CD14-positive monocyte (primary cell): Measurements from ENCODE around the gene ABCB9. TPM values are rescaled to one million over a fixed set of nuclear protein-coding genes. Genes with fewer than 3 reads are reported as not detected.

Experiments used
- DNase-seq, 3 donors: peaks; one replicate each; pipeline ENCODE4 v3.0.0-alpha.2; 2011 to 2022
- H2AFZ ChIP-seq: 2 replicates; pipeline ENCODE4 v1.6.0; 2012; ENCODE audit warnings: mild to moderate bottlenecking, low read depth, low read length, inconsistent platforms; ENCODE audit not compliant: insufficient read depth, poor library complexity, severe bottlenecking
- H3K27ac ChIP-seq, 2 donors: 1 replicate in 1 of 2; 2 replicates in 1 of 2; pipeline ENCODE4 v1.5.1; 2012 to 2013; ENCODE audit warnings: low read length in 2 of 2, control low read depth in 1 of 2, inconsistent platforms in 1 of 2, low read depth in 1 of 2, mild to moderate bottlenecking in 1 of 2
- H3K27me3 ChIP-seq, 2 donors: one replicate each; pipeline versions ENCODE4 v1.6.0 to v1.6.1; 2011 to 2013; ENCODE audit warnings: low read length in 2 of 2; ENCODE audit not compliant: control insufficient read depth in 2 of 2, insufficient read depth in 2 of 2
- H3K36me3 ChIP-seq, 2 donors: replicated peaks in 1 of 2; 1 replicate in 1 of 2; 2 replicates in 1 of 2; pipeline versions ENCODE4 v1.5.1 to v1.6.1; 2012 to 2013; ENCODE audit warnings: low read length in 2 of 2, control low read depth in 1 of 2, inconsistent platforms in 1 of 2, mild to moderate bottlenecking in 1 of 2; ENCODE audit not compliant: insufficient read depth in 2 of 2, control insufficient read depth in 1 of 2
- H3K4me1 ChIP-seq, 2 donors: 1 replicate in 1 of 2; 2 replicates in 1 of 2; pipeline versions ENCODE4 v1.5.1 to v1.6.1; 2012 to 2013; ENCODE audit warnings: low read length in 2 of 2, control low read depth in 1 of 2, inconsistent platforms in 1 of 2, mild to moderate bottlenecking in 1 of 2, moderate library complexity in 1 of 2; ENCODE audit not compliant: insufficient read depth in 2 of 2, control insufficient read depth in 1 of 2
- H3K4me2 ChIP-seq: replicated peaks from 2 replicates; pipeline ENCODE3; 2012; ENCODE audit warnings: low read length, moderate library complexity, mild to moderate bottlenecking; ENCODE audit not compliant: poor library complexity, severe bottlenecking; ENCODE audit errors: extremely low read depth
- H3K4me3 ChIP-seq, 3 experiments: fragments of 200-600 bp in 1 of 3; sonication (generic) in 1 of 3; replicated peaks in 1 of 3; 1 replicate in 2 of 3; 2 replicates in 1 of 3; pipeline ENCODE4 v1.5.1; 2011 to 2013; ENCODE audit warnings: low read length in 3 of 3, mild to moderate bottlenecking in 3 of 3, control low read depth in 2 of 3, low read depth in 2 of 3, inconsistent platforms in 1 of 3, moderate library complexity in 1 of 3
- H3K79me2 ChIP-seq: 2 replicates; pipeline ENCODE4 v1.6.0; 2012; ENCODE audit warnings: mild to moderate bottlenecking, control low read depth, inconsistent platforms, low read length, moderate library complexity; ENCODE audit not compliant: insufficient read depth
- H3K9ac ChIP-seq: 2 replicates; pipeline ENCODE4 v1.6.0; 2017; ENCODE audit warnings: low read length, mild to moderate bottlenecking; ENCODE audit not compliant: insufficient read depth, poor library complexity, severe bottlenecking
- H3K9me3 ChIP-seq, 2 donors: replicated peaks in 1 of 2; 1 replicate in 1 of 2; 2 replicates in 1 of 2; pipeline versions ENCODE4 v1.5.1 to v1.6.1; 2012 to 2013; ENCODE audit warnings: low read length in 2 of 2, control low read depth in 1 of 2; ENCODE audit not compliant: control insufficient read depth in 1 of 2, insufficient read depth in 1 of 2
- H4K20me1 ChIP-seq: 2 replicates; pipeline ENCODE4 v1.6.0; 2012; ENCODE audit warnings: mild to moderate bottlenecking, low read length, control low read depth, moderate library complexity; ENCODE audit not compliant: insufficient read depth
- H3K27ac Mint-ChIP-seq, 7 donors: one replicate each; pipeline ENCODE4 v1.8.0; 2020; ENCODE audit warnings: mild to moderate bottlenecking in 7 of 7, mixed read lengths in 7 of 7, moderate library complexity in 6 of 7, inconsistent platforms in 2 of 7
- H3K27me3 Mint-ChIP-seq, 3 donors: one replicate each; pipeline ENCODE4 v1.8.0; 2021 to 2022; ENCODE audit warnings: low read depth in 3 of 3, mild to moderate bottlenecking in 3 of 3, mixed read lengths in 3 of 3, moderate library complexity in 3 of 3, inconsistent platforms in 1 of 3
- H3K36me3 Mint-ChIP-seq, 2 donors: one replicate each; pipeline ENCODE4 v1.8.0; 2020; ENCODE audit warnings: mixed read lengths in 2 of 2, inconsistent platforms in 1 of 2, mild to moderate bottlenecking in 1 of 2
- H3K4me1 Mint-ChIP-seq: one replicate; pipeline ENCODE4 v1.8.0; 2020; ENCODE audit warnings: mild to moderate bottlenecking, mixed read lengths
- H3K4me3 Mint-ChIP-seq, 2 donors: one replicate each; pipeline ENCODE4 v1.8.0; 2020; ENCODE audit warnings: mild to moderate bottlenecking in 2 of 2, mixed read lengths in 2 of 2, moderate library complexity in 1 of 2
- H3K9me3 Mint-ChIP-seq, 7 donors: one replicate each; pipeline ENCODE4 v1.8.0; 2020 to 2022; ENCODE audit warnings: mixed read lengths in 7 of 7, mild to moderate bottlenecking in 6 of 7, moderate library complexity in 6 of 7, inconsistent platforms in 2 of 7
- WGBS: methylation state at CpG from one replicate; pipeline ENCODE4 v1.1.5; 2013; ENCODE audit warnings: missing lambda C conversion rate; ENCODE audit not compliant: insufficient coverage; 5-methylcytosine and 5-hydroxymethylcytosine counted together
- intact Hi-C, 2 donors: fragments of 100-400 bp; cut with micrococcal nuclease; formaldehyde crosslinking; loops; one replicate each; pipeline versions ENCODE4 v1.15.0 to v1.15.1; 2023
- polyA plus RNA-seq, 3 donors: library from polyadenylated mRNA; depleted of rRNA in 1 of 3; unstranded in 2 of 3; stranded (reverse) in 1 of 3; fragments of 300-500 nt in 2 of 3; fragments of >200 nt in 1 of 3; fragmentation: Illumina TruSeq in 2 of 3; gene quantifications; 1 replicate in 2 of 3; 2 replicates in 1 of 3; pipeline ENCODE4 v1.2.3, GENCODE V29; 2012 to 2021
- TF ChIP-seq, protein P1 (sequence below): fragments of 200-600 bp; IDR thresholded peaks from one replicate; pipeline ENCODE4 v1.8.0; 2022; ENCODE audit warnings: antibody characterized with exemption, mild to moderate bottlenecking

The ABCB9 gene
- polyA plus RNA-seq, 3 donors, result 0.14 to 1.2 (median 0.22) TPM

DNA sequence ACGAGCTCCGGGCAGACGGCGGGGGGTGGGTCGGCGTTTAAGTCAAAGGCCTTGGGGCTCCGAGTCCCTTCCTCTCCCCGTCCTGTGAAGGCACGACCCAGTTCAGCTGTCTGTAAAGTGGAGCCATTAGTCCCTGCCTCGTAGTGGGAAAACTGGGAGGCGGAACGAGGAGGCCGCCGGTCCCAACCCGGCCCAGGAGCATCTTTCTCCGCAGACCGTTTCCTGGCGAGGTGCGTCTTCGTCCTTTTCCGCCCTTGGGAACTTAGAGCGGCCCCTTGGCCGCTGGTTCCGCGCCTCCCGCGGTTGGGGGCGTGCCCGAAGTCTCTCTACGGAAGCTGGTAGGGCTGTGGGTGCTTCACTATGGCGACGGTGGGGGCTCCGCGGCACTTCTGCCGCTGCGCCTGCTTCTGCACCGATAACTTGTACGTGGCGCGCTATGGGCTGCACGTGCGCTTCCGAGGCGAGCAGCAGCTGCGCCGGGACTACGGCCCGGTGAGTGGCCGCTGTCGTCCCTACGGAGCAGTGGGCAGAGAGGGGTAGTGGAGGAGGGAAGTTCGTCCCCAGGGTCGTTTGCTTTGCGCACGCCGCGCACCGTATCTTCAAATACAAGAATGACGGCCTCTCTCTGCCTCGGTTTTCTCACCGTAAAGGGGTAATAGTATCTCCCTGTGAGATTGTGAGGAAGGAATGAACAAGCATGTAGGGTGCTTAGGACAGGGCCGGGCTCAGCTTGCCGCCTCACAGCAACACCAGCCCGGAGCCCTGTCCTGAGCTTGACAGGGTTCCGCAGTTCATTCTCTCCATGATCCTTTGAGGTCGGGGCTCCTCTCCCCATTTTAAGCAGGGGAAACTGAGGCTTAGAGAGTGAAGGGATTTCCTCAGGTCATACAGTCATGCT, 8.9 kb upstream of the ABCB9 start, which contains the start of gene OGFOD2:
Gene OGFOD2, plus strand, starts transcription at position 353 of the 898 bp plus-strand sequence. Its CDS starts 8 bp downstream, at position 361.
- Histone ChIP-seq H3K4me3 (peak within 1 kb of the TSS; percentile 62 to 99 (median 84)), H3K27me3 (no peaks in the 10 kb centered on the region), H3K4me1 (peaks cover 35 to 41% of the 10 kb centered on the region in 2 donors), H3K27ac (peak within 1 kb of the TSS; percentile 94 to 97), H3K79me2 (peaks cover 47% of the 10 kb centered on the region), H4K20me1 (peaks cover 13% of the 10 kb centered on the region), H3K36me3 (peaks cover 5 to 12% of the 10 kb centered on the region in 2 donors), H2AFZ (peak within 1 kb of the TSS; percentile 99), H3K4me2 (peak within 1 kb of the TSS; percentile 99), H3K9me3 (no peaks in the 10 kb centered on the region), H3K9ac (peak within 1 kb of the TSS; percentile 96)
- TF ChIP-seq, protein P1, sequence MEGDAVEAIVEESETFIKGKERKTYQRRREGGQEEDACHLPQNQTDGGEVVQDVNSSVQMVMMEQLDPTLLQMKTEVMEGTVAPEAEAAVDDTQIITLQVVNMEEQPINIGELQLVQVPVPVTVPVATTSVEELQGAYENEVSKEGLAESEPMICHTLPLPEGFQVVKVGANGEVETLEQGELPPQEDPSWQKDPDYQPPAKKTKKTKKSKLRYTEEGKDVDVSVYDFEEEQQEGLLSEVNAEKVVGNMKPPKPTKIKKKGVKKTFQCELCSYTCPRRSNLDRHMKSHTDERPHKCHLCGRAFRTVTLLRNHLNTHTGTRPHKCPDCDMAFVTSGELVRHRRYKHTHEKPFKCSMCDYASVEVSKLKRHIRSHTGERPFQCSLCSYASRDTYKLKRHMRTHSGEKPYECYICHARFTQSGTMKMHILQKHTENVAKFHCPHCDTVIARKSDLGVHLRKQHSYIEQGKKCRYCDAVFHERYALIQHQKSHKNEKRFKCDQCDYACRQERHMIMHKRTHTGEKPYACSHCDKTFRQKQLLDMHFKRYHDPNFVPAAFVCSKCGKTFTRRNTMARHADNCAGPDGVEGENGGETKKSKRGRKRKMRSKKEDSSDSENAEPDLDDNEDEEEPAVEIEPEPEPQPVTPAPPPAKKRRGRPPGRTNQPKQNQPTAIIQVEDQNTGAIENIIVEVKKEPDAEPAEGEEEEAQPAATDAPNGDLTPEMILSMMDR, result no peak
- intact Hi-C loops, result loop anchor here (5.0 to 10.0 kb wide), 3 partner anchors 257 to 390 kb away; partner anchors contain the start of genes MPHOSPH9 (in 2 of the 2), MTRFR (in 2 of the 2) and SBNO1 (in 1 of the 2)
- Mint-ChIP-seq H3K36me3 (peaks cover 4 to 10% of the 10 kb centered on the region in 2 donors), H3K4me3 (peak within 1 kb of the TSS; percentile 97), H3K27me3 (no peaks in the 10 kb centered on the region), H3K4me1 (peaks cover 34% of the 10 kb centered on the region), H3K27ac (peak within 1 kb of the TSS; percentile 97 to 100 (median 99)), H3K9me3 (no peaks in the 10 kb centered on the region)
- DNase-seq, result peak; percentile 86 to 91 (median 88)
- WGBS, result under 1% methylated on average over 52 of the region's 66 CpGs

DNA sequence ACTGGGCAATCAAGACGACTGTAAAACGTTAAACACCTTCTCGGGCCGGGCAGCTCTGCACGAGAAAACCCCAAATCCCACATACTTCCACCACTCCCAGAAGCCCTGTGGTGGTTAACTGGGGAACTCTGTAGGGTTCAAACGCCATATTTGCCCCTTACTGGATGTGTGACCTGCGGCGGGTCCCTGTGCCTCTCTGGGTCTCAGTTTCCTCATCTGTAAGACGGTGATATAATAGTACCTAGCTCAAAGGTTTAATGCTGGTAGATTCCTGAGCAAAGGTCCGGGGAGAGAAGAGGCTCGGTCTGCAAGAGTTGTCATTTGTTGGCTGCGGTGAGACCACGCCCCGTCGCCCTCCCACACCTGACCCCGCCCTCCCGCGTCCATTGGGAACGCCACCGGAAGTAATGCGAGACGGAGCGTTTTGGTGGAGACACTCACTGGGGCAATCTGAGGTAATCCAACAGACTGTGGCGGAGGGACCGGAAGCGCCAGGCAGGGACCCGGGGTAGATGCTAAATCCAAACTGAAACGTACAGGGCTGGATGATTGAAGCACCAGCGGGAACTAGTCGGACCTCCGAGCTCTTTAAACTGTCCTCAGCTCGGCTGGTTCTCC, 8.1 kb upstream of the ABCB9 start:
- Histone ChIP-seq H4K20me1 (peaks cover 13% of the 10 kb centered on the region), H3K79me2 (peaks cover 39% of the 10 kb centered on the region), H3K4me2 (peak overlapping the region; percentile 99), H3K9me3 (no peaks in the 10 kb centered on the region), H3K27me3 (no peaks in the 10 kb centered on the region), H3K4me3 (peak overlapping the region; percentile 62 to 99 (median 84)), H2AFZ (peak overlapping the region; percentile 99), H3K36me3 (peaks cover 5 to 12% of the 10 kb centered on the region in 2 donors), H3K9ac (peak overlapping the region; percentile 96), H3K27ac (peak overlapping the region; percentile 94 to 97), H3K4me1 (peaks cover 28 to 33% of the 10 kb centered on the region in 2 donors)
- Mint-ChIP-seq H3K27ac (peak overlapping the region; percentile 97 to 100 (median 99)), H3K4me1 (peaks cover 26% of the 10 kb centered on the region), H3K27me3 (no peaks in the 10 kb centered on the region), H3K36me3 (peaks cover 4 to 10% of the 10 kb centered on the region in 2 donors), H3K9me3 (no peaks in the 10 kb centered on the region), H3K4me3 (peak overlapping the region; percentile 97)
- DNase-seq, result peak; percentile 95 to 98 (median 96)
- WGBS, result 0% methylated on average over 27 of the region's 32 CpGs
- intact Hi-C loops, result loop anchor here (10.0 kb wide), 2 partner anchors 260 to 390 kb away; partner anchors contain the start of genes MPHOSPH9 (in 1 of the 2), MTRFR (in 1 of the 2) and SBNO1 (in 1 of the 2)
- TF ChIP-seq, protein P1, result no peak
